Panc1 (cell line): ENCODE measurements around the gene UNC13B. TPM values are rescaled to one million over a fixed set of nuclear protein-coding genes. Genes with fewer than 3 reads are reported as not detected.

Experiments
- ATAC-seq: fragments of 200-7000 bp; cut with Tn5 transposase; 2 replicates; pipeline ENCODE4 v1.9.1; 2020; ENCODE audit warnings: mild to moderate bottlenecking, moderate library complexity
- BruUV-seq: library from RNA; stranded (reverse); fragments of 400-500 nt; replicated peaks from 2 replicates; lab custom pipeline; 2021; lab: Mats Ljungman, UMichigan
- CTCF ChIA-PET: fragments of 300-600 bp; sonication (Branson Sonifier 250); formaldehyde crosslinking; loops from one replicate; lab custom pipeline; 2022; ENCODE audit warnings: antibody characterized with exemption; lab: Charles Lee
- POLR2A ChIA-PET: fragments of 300-600 bp; sonication (Branson Sonifier 250); formaldehyde crosslinking; loops from one replicate; lab custom pipeline; 2022; ENCODE audit warnings: antibody characterized with exemption; lab: Charles Lee
- DNase-seq: peaks from one replicate; pipeline ENCODE4 v3.0.0-alpha.2; 2010; ENCODE audit warnings: low read depth, low spot score
- H3K27ac ChIP-seq: 2 replicates; pipeline ENCODE4 v1.5.1; 2011; ENCODE audit warnings: mild to moderate bottlenecking, low read length, inconsistent platforms
- H3K27me3 ChIP-seq: fragments of 200-500 bp; sonication (Bioruptor generic); 2 replicates; pipeline ENCODE4 v1.6.0; 2014; ENCODE audit warnings: low read length, inconsistent platforms; ENCODE audit not compliant: control insufficient read depth, insufficient read depth
- H3K36me3 ChIP-seq: fragments of 200-500 bp; sonication (Bioruptor generic); 2 replicates; pipeline ENCODE4 v1.5.1; 2014; ENCODE audit warnings: inconsistent platforms, mild to moderate bottlenecking, low read length, moderate library complexity; ENCODE audit not compliant: control insufficient read depth, insufficient read depth
- H3K4me1 ChIP-seq: 2 replicates; pipeline ENCODE4 v1.5.1; 2011; ENCODE audit warnings: inconsistent platforms, mild to moderate bottlenecking, low read length, moderate library complexity; ENCODE audit not compliant: control insufficient read depth, insufficient read depth
- H3K4me3 ChIP-seq, 2 experiments: 2 replicates each; pipeline ENCODE4 v1.5.1; 2011 to 2012; ENCODE audit warnings: low read depth in 2 of 2, low read length in 2 of 2, mild to moderate bottlenecking in 2 of 2, inconsistent platforms in 1 of 2, moderate library complexity in 1 of 2
- H3K9me3 ChIP-seq: fragments of 200-500 bp; sonication (Bioruptor generic); 2 replicates; pipeline ENCODE4 v1.5.1; 2014; ENCODE audit warnings: low read depth, mild to moderate bottlenecking, inconsistent platforms, low read length, moderate library complexity; ENCODE audit not compliant: control insufficient read depth, insufficient read depth
- CTCF ChIP-seq: fragments of 450-650 bp; IDR thresholded peaks from 2 replicates; pipeline ENCODE4 v1.5.1; 2017; ENCODE audit warnings: mild to moderate bottlenecking
- POLR2AphosphoS5 ChIP-seq: IDR thresholded peaks from 2 replicates; pipeline ENCODE4 v1.6.1; 2012; ENCODE audit warnings: mild to moderate bottlenecking, low read depth, low read length, moderate library complexity
- REST ChIP-seq, 2 experiments: IDR thresholded peaks; 2 replicates each; pipeline ENCODE4 v1.6.1; 2011 to 2012; ENCODE audit warnings: low read depth in 2 of 2, control low read depth in 1 of 2, low read length in 1 of 2, mild to moderate bottlenecking in 1 of 2, moderate library complexity in 1 of 2; ENCODE audit not compliant: insufficient read depth in 1 of 2
- SIN3A ChIP-seq: IDR thresholded peaks from 2 replicates; pipeline ENCODE4 v1.6.1; 2012; ENCODE audit warnings: low read depth, mild to moderate bottlenecking, low read length, moderate library complexity, borderline replicate concordance; ENCODE audit not compliant: insufficient read depth
- TCF7L2 ChIP-seq: IDR thresholded peaks from 2 replicates; pipeline ENCODE4 v1.6.1; 2011; ENCODE audit warnings: mild to moderate bottlenecking, low read depth, low read length, inconsistent platforms
- in situ Hi-C: cut with HindIII; loops from 2 replicates; pipeline ENCODE4 v1.10.0; 2016; ENCODE audit warnings: low sequenced_read_pairs, low pct_unique_long_range_greater_than_20kb
- intact Hi-C: fragments of 100-400 bp; cut with micrococcal nuclease; formaldehyde crosslinking; loops from one replicate; pipeline ENCODE4 v1.10.0; 2022; ENCODE audit not compliant: unreplicated experiment
- total RNA-seq: library from RNA; stranded (reverse); gene quantifications from one replicate; pipeline ENCODE4 v1.2.1, GENCODE V29; 2021; ENCODE audit not compliant: unreplicated experiment

Gene UNC13B
- total RNA-seq, 1 experiment from 2014 or later, result 35.2 TPM

DNA sequence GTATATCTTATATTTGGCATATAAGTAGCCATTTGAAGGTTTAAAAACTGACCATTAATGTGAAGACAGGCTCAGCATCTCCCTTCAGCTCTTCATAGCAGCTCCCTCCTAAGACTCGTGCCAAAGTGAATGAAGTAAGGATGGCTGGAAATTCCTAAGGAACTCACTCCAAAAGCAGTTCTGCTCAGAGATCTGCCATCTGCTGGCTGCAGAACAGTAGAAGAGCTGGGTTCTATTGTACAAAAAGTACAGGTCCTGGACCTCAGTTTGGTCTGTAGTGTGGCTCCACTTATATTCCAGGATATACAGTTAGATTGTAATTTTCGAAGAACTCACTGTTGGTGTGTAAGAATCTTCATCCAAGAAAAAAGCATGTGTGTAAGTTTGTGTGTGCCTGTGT, 223.2 kb downstream of the UNC13B start:
- CTCF ChIA-PET, result interaction anchor here (1.0 kb wide), 1 partner anchor 268 kb away, joined by 3 read pairs; no protein-coding TSS in a partner anchor
- BruUV-seq, result no TSS peak

DNA sequence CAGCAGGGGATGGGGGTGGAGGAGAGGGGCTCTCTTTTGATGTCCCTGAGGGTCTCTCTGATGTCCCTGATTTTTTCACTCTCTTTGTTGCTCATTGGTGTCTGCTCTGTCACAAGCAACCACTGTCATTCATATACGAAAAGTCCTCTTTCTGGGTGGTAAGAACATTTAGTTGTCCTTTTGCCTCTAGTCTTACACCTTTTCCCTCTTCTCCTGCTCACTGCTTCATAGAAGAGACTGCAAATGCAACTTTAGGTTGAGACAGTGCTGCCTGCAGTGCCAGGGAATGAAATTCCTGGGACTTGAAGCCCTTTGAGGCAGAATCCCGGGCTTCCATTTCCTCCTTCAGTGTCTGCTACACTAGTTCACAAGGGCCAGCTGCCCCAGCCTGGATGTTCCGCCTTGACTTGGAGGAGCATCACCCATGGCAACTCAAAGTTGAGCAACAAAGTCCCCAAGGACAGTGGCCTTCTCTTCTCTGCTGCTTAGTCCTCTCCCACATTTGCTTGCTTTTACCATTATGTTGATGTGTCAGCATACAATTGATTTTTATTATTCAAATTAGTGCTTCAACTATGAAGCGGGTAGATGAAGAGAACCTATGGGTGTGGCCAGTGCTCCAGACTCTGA, 233.4 kb downstream of the UNC13B start:
- no TSS peak for BruUV-seq
- ATAC-seq, result no peak
- H3K4me3 ChIP-seq, result no peak overlapping the region
- POLR2A ChIA-PET, result no interaction called here
- CTCF ChIA-PET, result no interaction called here
- DNase-seq, result no peak
- intact Hi-C loops (no loop called here), in situ Hi-C loops (no loop called here)
- no peaks in the 10 kb centered on the region for H3K4me1 ChIP-seq
- H3K27ac ChIP-seq, result no peak overlapping the region
- no peaks in the 10 kb centered on the region for H3K9me3 ChIP-seq
- no peaks in the 10 kb centered on the region for H3K27me3 ChIP-seq
- H3K36me3 ChIP-seq, result no peaks in the 10 kb centered on the region
- TF ChIP-seq POLR2AphosphoS5 (no peak), REST (IDR thresholded peaks at IDR 0.05; ENCODE audit: insufficient read depth in 1 of 2, low read depth in 2 of 2, low read length in 1 of 2) (no peak), TCF7L2 (no peak), SIN3A (no peak), CTCF (no peak)

More for the DNA sequence above, 223.2 kb downstream of the UNC13B start:
- POLR2A ChIA-PET, result no interaction called here
- Histone ChIP-seq H3K27ac (no peak overlapping the region), H3K4me1 (no peaks in the 10 kb centered on the region), H3K4me3 (no peak overlapping the region), H3K36me3 (no peaks in the 10 kb centered on the region), H3K9me3 (no peaks in the 10 kb centered on the region), H3K27me3 (no peaks in the 10 kb centered on the region)
- intact Hi-C loops, result no loop called here
- in situ Hi-C loops, result no loop called here
- ATAC-seq, result no peak
- DNase-seq, result no peak
- TF ChIP-seq REST (IDR thresholded peaks at IDR 0.05; ENCODE audit: insufficient read depth in 1 of 2, low read depth in 2 of 2, low read length in 1 of 2) (no peak), CTCF (peak; percentile 36)
